ENCODE measurements around the gene DNAI2.
A peak's percentile ranks its signal among the peaks of the same experiment; 100 is the strongest.

DNAI2 gene

GRCh38 chr17:74343121-74343520 is 69.1 kb downstream of the DNAI2 start:
- no peak for DNase-seq

- no peak for DNase-seq
These were observed 69.7 kb downstream of the DNAI2 start for GRCh38 chr17:74343526-74344284.

- no peak for DNase-seq
These were observed 70.6 kb downstream of the DNAI2 start for GRCh38 chr17:74344658-74345057.

GRCh38 chr17:74345433-74346241 is 71.6 kb downstream of the DNAI2 start:
- DNase-seq = no peak

GRCh38 chr17:74347646-74348045 is 73.6 kb downstream of the DNAI2 start:
- DNase-seq = no peak

GRCh38 chr17:74349120-74349519 is 75.1 kb downstream of the DNAI2 start:
- DNase-seq = no peak

GRCh38 chr17:74350486-74350885 is 76.5 kb downstream of the DNAI2 start:
- no peak for DNase-seq

GRCh38 chr17:74351552-74352210 is 77.6 kb downstream of the DNAI2 start:
- no peak for DNase-seq

GRCh38 chr17:74353446-74354060 is 79.5 kb downstream of the DNAI2 start:
- no peak for DNase-seq

- peak; percentile 9 to 40 for DNase-seq
These were observed 80.1 kb downstream of the DNAI2 start for GRCh38 chr17:74354123-74354522.

GRCh38 chr17:74354561-74354960 is 80.5 kb downstream of the DNAI2 start:
- no peak for DNase-seq

GRCh38 chr17:74355065-74355464 is 81.0 kb downstream of the DNAI2 start:
- no peak for DNase-seq

GRCh38 chr17:74356646-74357465 is 82.8 kb downstream of the DNAI2 start:
- DNase-seq = no peak

- no peak for DNase-seq
These were observed 83.4 kb downstream of the DNAI2 start for GRCh38 chr17:74357466-74357809.

- no peak for DNase-seq
These were observed 84.7 kb downstream of the DNAI2 start for GRCh38 chr17:74358697-74359096.

GRCh38 chr17:74359916-74360315 is 85.9 kb downstream of the DNAI2 start:
- no peak for DNase-seq

- no peak for DNase-seq
These were observed 86.8 kb downstream of the DNAI2 start for GRCh38 chr17:74360899-74361229.

GRCh38 chr17:74361230-74362068 is 87.4 kb downstream of the DNAI2 start, which contains the start of gene BTBD17:
Gene BTBD17, minus strand, starts transcription at chr17:74361868. Its CDS starts 49 bp downstream, at chr17:74361819.
- peak in 1 of 2 experiments; percentile 32 for DNase-seq

GRCh38 chr17:74362069-74362405 is 88.0 kb downstream of the DNAI2 start:
- no peak for DNase-seq

GRCh38 chr17:74362810-74363498 is 88.9 kb downstream of the DNAI2 start:
- DNase-seq = no peak

Data from stimulated activated CD4-positive, alpha-beta T cell treated with anti-CD3 and anti-CD28 coated beads, Interleukin-4, amount 100 ng/mL, for 4 hours (primary cell).